Activated CD8-positive, alpha-beta T cell treated with anti-CD3 and anti-CD28 coated beads for 36 hours (primary cell): Measurements from ENCODE around the gene CDK8. TPM values are rescaled to one million over a fixed set of nuclear protein-coding genes. Genes with fewer than 3 reads are reported as not detected.

Experiments used
- ATAC-seq: fragments of 200-7000 bp; cut with Tn5 transposase; one replicate; pipeline ENCODE4 v1.10.0; 2021; ENCODE audit warnings: mild to moderate bottlenecking, moderate library complexity
- CTCF ChIA-PET: fragments of 350-600 bp; sonication (Branson Sonifier 250); formaldehyde crosslinking; loops from one replicate; lab custom pipeline; 2021; ENCODE audit warnings: antibody characterized with exemption; lab: Charles Lee
- POLR2A ChIA-PET: fragments of 350-600 bp; sonication (Branson Sonifier 250); formaldehyde crosslinking; loops from one replicate; lab custom pipeline; 2021; ENCODE audit warnings: antibody characterized with exemption; lab: Charles Lee
- DNase-seq: peaks from one replicate; pipeline ENCODE4 v3.0.0-alpha.2; 2020
- H3K27ac Mint-ChIP-seq: one replicate; pipeline ENCODE4 v1.8.0; 2021; ENCODE audit warnings: mild to moderate bottlenecking, mixed read lengths
- H3K27me3 Mint-ChIP-seq: one replicate; pipeline ENCODE4 v1.8.0; 2021; ENCODE audit warnings: mixed read lengths
- H3K36me3 Mint-ChIP-seq: one replicate; pipeline ENCODE4 v1.8.0; 2021; ENCODE audit warnings: low read depth, mixed read lengths
- H3K4me1 Mint-ChIP-seq: one replicate; pipeline ENCODE4 v1.8.0; 2021; ENCODE audit warnings: low read depth, mixed read lengths
- H3K4me3 Mint-ChIP-seq: one replicate; pipeline ENCODE4 v1.8.0; 2021; ENCODE audit warnings: mild to moderate bottlenecking, moderate library complexity, mixed read lengths
- H3K9me3 Mint-ChIP-seq: one replicate; pipeline ENCODE4 v1.8.0; 2021; ENCODE audit warnings: mixed read lengths
- intact Hi-C: fragments of 100-400 bp; cut with micrococcal nuclease; formaldehyde crosslinking; loops from one replicate; pipeline ENCODE4 v1.10.0; 2022
- total RNA-seq, 2 experiments: library from RNA; stranded (reverse); gene quantifications; one replicate each; pipeline ENCODE4 v1.2.3, GENCODE V29; 2021
- TF ChIP-seq, protein P1 (sequence below): fragments of 200-600 bp; IDR thresholded peaks from one replicate; pipeline ENCODE4 v1.8.0; 2022; ENCODE audit warnings: antibody characterized with exemption, mild to moderate bottlenecking

CDK8 gene
- total RNA-seq, 2 experiments from 2014 or later, result 19.7 to 20.0 TPM

DNA sequence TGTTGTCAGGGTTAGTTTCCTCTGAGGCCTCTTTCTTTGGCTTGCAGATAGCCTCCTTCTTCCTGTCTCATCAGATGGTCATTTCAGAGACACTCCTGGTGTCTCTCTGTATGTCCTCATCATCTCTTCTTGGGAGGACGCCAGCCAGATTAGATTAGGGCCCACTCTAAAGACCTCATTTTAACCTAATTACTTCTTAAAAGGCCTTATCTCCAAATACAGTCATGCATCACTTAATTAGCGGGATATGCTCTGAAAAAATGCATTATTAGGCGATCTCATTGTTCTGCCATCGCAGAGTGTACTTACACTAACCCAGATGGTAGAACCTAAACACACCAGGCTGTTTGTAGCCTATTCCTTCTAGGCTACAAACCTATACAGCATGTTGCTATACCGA is 89.0 kb downstream of the CDK8 start:
- Mint-ChIP-seq H3K9me3 (no peaks in the 10 kb centered on the region), H3K4me3 (no peak overlapping the region), H3K27ac (no peak overlapping the region), H3K36me3 (peaks cover 8% of the 10 kb centered on the region), H3K4me1 (no peaks in the 10 kb centered on the region), H3K27me3 (no peaks in the 10 kb centered on the region)
- DNase-seq (no peak), ATAC-seq (no peak)
- TF ChIP-seq, protein P1, sequence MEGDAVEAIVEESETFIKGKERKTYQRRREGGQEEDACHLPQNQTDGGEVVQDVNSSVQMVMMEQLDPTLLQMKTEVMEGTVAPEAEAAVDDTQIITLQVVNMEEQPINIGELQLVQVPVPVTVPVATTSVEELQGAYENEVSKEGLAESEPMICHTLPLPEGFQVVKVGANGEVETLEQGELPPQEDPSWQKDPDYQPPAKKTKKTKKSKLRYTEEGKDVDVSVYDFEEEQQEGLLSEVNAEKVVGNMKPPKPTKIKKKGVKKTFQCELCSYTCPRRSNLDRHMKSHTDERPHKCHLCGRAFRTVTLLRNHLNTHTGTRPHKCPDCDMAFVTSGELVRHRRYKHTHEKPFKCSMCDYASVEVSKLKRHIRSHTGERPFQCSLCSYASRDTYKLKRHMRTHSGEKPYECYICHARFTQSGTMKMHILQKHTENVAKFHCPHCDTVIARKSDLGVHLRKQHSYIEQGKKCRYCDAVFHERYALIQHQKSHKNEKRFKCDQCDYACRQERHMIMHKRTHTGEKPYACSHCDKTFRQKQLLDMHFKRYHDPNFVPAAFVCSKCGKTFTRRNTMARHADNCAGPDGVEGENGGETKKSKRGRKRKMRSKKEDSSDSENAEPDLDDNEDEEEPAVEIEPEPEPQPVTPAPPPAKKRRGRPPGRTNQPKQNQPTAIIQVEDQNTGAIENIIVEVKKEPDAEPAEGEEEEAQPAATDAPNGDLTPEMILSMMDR, result no peak
- ChIA-PET POLR2A (no interaction called here), CTCF (no interaction called here)
- intact Hi-C loops, result no loop called here

DNA sequence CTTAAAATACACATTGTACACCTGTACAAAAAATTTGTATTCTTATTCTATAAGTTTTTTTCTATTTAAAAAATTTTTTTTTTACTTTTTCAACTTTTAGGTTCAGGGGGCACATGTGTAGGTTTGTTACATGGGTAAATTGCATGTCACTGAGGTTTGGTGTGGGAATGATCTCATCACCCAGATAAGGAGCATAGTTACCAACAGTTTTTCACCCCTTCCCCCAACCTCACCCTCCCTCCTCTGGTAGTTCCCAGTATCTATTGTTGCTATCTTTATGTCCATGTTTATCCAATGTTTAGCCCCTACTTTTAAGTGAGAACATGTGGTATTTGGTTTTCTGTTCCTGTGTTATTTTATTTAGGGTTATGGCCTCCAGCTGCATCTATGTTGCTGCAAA is 89.9 kb downstream of the CDK8 start:
- ATAC-seq, result no peak

DNA sequence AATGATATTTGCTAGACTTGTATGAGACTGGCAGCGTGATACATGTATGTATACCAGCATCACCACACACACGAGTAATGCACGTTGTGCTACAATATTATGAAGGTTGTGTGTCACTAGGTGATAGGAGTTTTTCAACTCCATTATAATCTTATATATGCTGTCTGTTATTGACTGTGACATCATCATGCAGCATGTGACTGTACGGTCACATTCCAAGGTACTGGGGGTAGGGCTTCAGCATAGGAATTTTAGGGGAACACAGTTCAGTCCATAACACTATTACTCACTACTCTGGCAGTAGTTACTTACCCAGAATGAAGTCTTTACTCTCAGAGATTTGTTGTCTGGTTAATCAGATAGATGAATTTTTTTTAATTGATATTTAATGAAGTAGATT is 91.1 kb downstream of the CDK8 start:
- Mint-ChIP-seq H3K27me3 (no peaks in the 10 kb centered on the region), H3K4me3 (no peak overlapping the region), H3K36me3 (peaks cover 9% of the 10 kb centered on the region), H3K27ac (no peak overlapping the region), H3K4me1 (no peaks in the 10 kb centered on the region), H3K9me3 (no peaks in the 10 kb centered on the region)
- DNase-seq, result no peak
- intact Hi-C loops, result no loop called here
- ChIA-PET CTCF (no interaction called here), POLR2A (no interaction called here)
- no peak for ATAC-seq
- TF ChIP-seq, protein P1, result no peak

More for the DNA sequence above, 89.9 kb downstream of the CDK8 start:
- Mint-ChIP-seq H3K36me3 (peaks cover 6% of the 10 kb centered on the region), H3K4me1 (no peaks in the 10 kb centered on the region), H3K4me3 (no peak overlapping the region), H3K27ac (no peak overlapping the region), H3K9me3 (no peaks in the 10 kb centered on the region), H3K27me3 (no peaks in the 10 kb centered on the region)
- ChIA-PET POLR2A (no interaction called here), CTCF (no interaction called here)
- TF ChIP-seq, protein P1, result no peak
- DNase-seq, result no peak
- intact Hi-C loops, result no loop called here

DNA sequence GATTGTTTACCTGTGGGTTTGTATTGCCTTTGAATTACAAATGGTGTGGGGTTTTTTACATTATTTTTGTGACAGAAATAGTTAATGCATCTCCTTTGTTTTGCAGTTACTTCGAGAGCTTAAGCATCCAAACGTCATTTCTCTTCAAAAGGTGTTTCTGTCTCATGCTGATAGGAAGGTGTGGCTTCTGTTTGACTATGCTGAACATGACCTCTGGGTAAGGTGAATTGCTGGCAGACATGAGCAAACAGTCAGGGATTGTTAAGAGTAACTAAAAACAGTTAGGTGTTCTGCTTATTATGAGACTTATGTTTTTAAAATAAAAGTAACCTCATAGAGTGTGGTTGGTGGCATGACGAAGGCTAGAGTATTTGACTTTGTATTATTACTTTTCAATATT is 95.0 kb downstream of the CDK8 start:
- Mint-ChIP-seq H3K4me3 (no peak overlapping the region), H3K9me3 (no peaks in the 10 kb centered on the region), H3K27me3 (no peaks in the 10 kb centered on the region), H3K36me3 (peaks cover 6% of the 10 kb centered on the region), H3K4me1 (no peaks in the 10 kb centered on the region), H3K27ac (no peak overlapping the region)
- ATAC-seq (no peak), DNase-seq (no peak)
- TF ChIP-seq, protein P1, result no peak
- ChIA-PET CTCF (no interaction called here), POLR2A (no interaction called here)
- intact Hi-C loops, result no loop called here

DNA sequence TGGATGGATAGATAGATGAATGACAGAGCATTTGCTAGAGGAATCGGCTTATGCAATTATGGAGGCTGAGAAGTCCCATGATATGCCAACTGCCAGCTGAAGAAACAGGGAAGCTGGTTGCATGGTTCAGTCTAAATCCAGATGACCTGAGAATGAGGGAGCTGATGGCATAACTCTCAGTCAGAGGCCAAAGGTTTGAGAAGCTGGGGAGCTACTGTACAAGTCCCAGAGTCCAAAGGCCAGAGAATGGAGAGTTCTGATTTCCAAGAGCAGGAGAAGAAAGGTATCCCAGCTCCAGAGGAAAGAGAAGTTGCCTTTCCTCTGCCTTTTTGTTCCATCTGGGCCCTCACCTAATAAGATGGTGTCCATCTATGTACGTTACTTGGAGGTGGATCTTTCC is 108.3 kb downstream of the CDK8 start:
- intact Hi-C loops, result no loop called here
- ChIA-PET CTCF (interaction anchor here (1.3 kb wide), 1 partner anchor 16 kb away, joined by 4 read pairs; no protein-coding TSS in a partner anchor), POLR2A (no interaction called here)
- no peaks in the 10 kb centered on the region for H3K27me3 Mint-ChIP-seq
- H3K36me3 Mint-ChIP-seq, result peaks cover 13% of the 10 kb centered on the region
- no peaks in the 10 kb centered on the region for H3K9me3 Mint-ChIP-seq
- H3K4me3 Mint-ChIP-seq, result no peak overlapping the region
- TF ChIP-seq, protein P1, result no peak
- H3K27ac Mint-ChIP-seq, result no peak overlapping the region
- no peaks in the 10 kb centered on the region for H3K4me1 Mint-ChIP-seq
- ATAC-seq (no peak), DNase-seq (no peak)
